ENCODE data around the gene POLDIP2. TPM values are rescaled to one million over a fixed set of nuclear protein-coding genes. Genes with fewer than 3 reads are reported as not detected.

Gene POLDIP2
- total and polyA plus RNA-seq, 7 experiments from 2014 or later, result 27.9 to 89.3 (median 31.1) TPM

- ChIA-PET POLR2A (interaction anchor here (0.7 to 2.2 kb wide), 3 partner anchors 16 to 633 kb away, joined by 3 to 8 read pairs (median 6); partner anchors contain the start of genes IFT20 and TNFAIP1), CTCF (interaction anchor here (0.7 to 1.1 kb wide), 2 partner anchors 17 to 97 kb away, joined by 3 to 4 read pairs; no protein-coding TSS in a partner anchor)
- peak; percentile 83 to 95 (median 93) for DNase-seq
- Mint-ChIP-seq H3K27me3 (no peaks in the 10 kb centered on the region), H3K4me1 (peaks cover 9 to 40% (median 21%) of the 10 kb centered on the region in 7 donors), H3K9me3 (peaks cover 0 to 1% (median 0%) of the 10 kb centered on the region in 11 donors), H3K4me3 (peak within 1 kb of the TSS; percentile 77 to 97 (median 91)), H3K36me3 (no peaks in the 10 kb centered on the region), H3K27ac (peak within 1 kb of the TSS; percentile 37 to 90 (median 80))
- no peaks in the 10 kb centered on the region for H3K9me3 ChIP-seq (ENCODE audit: control insufficient read depth in 2 of 3, low read length in 3 of 3)
- intact Hi-C loops (cut with micrococcal nuclease), result loop anchor here (1.0 to 10.0 kb wide), 11 partner anchors 16 to 634 kb away; partner anchors contain the start of genes IFT20 (in 2 of the 2), POLDIP2 (in 2 of the 2), TNFAIP1 (in 2 of the 2) and LYRM9 (in 1 of the 2)
- H3K27ac ChIP-seq (ENCODE audit: low read depth, low read length), result peak within 1 kb of the TSS; percentile 64
- ATAC-seq, result peak; percentile 99
- H3K27me3 ChIP-seq (ENCODE audit: control insufficient read depth in 2 of 2, insufficient read depth in 2 of 2, low read length in 2 of 2), result no peaks in the 10 kb centered on the region
- H3K4me1 ChIP-seq (ENCODE audit: control insufficient read depth in 2 of 2, insufficient read depth in 2 of 2, low read length in 2 of 2), result peaks cover 11 to 12% of the 10 kb centered on the region in 2 donors
- H3K4me3 ChIP-seq (ENCODE audit: low read length), result peak within 1 kb of the TSS; percentile 69
- H3K36me3 ChIP-seq (ENCODE audit: control insufficient read depth in 2 of 3, insufficient read depth in 3 of 3, low read length in 3 of 3), result no peaks in the 10 kb centered on the region
Measured at GRCh38 chr17:28318759-28319597, 38.3 kb downstream of the POLDIP2 start, which contains the start of gene TMEM97. TSS of gene TMEM97 (plus strand) at chr17:28319200. CDS start at chr17:28319240, 40 bp downstream.

GRCh38 chr17:28317966-28318758, 39.2 kb downstream of the POLDIP2 start:
- Histone ChIP-seq H3K4me1 (ENCODE audit: control insufficient read depth in 2 of 2, insufficient read depth in 2 of 2, low read length in 2 of 2) (peaks cover 11 to 12% of the 10 kb centered on the region in 2 donors), H3K9me3 (ENCODE audit: control insufficient read depth in 2 of 3, low read length in 3 of 3) (no peaks in the 10 kb centered on the region), H3K36me3 (ENCODE audit: control insufficient read depth in 2 of 3, insufficient read depth in 3 of 3, low read length in 3 of 3) (no peaks in the 10 kb centered on the region), H3K27me3 (ENCODE audit: control insufficient read depth in 2 of 2, insufficient read depth in 2 of 2, low read length in 2 of 2) (no peaks in the 10 kb centered on the region), H3K27ac (ENCODE audit: low read depth, low read length) (peak overlapping the region; percentile 23), H3K4me3 (ENCODE audit: low read length) (peak overlapping the region; percentile 69)
- DNase-seq, result peak in 1 of 9 donors; percentile 41
- intact Hi-C loops (cut with micrococcal nuclease), result loop anchor here (2.0 to 10.0 kb wide), 4 partner anchors 423 to 635 kb away; partner anchors contain the start of gene LYRM9 (in 1 of the 2)
- Mint-ChIP-seq H3K4me3 (peak overlapping the region; percentile 77 to 97 (median 91)), H3K27me3 (peaks cover 0 to 4% (median 0%) of the 10 kb centered on the region in 5 donors), H3K9me3 (peaks cover 0 to 1% (median 0%) of the 10 kb centered on the region in 11 donors), H3K27ac (peak overlapping the region in 7 of 9 donors; percentile 37 to 90 (median 82)), H3K4me1 (peaks cover 9 to 40% (median 21%) of the 10 kb centered on the region in 7 donors), H3K36me3 (no peaks in the 10 kb centered on the region)
- POLR2A ChIA-PET, result interaction anchor here (0.7 to 2.2 kb wide), 5 partner anchors 17 to 1026 kb away, joined by 3 to 6 read pairs (median 4); partner anchors contain the start of genes ALDOC, IFT20 and TNFAIP1
- ATAC-seq, result no peak
- CTCF ChIA-PET, result interaction anchor here (0.9 kb wide), 1 partner anchor 66 kb away, joined by 3 read pairs; no protein-coding TSS in a partner anchor

GRCh38 chr17:28317099-28317965, 40.0 kb downstream of the POLDIP2 start:
- Histone ChIP-seq H3K27me3 (ENCODE audit: control insufficient read depth in 2 of 2, insufficient read depth in 2 of 2, low read length in 2 of 2) (no peaks in the 10 kb centered on the region), H3K4me1 (ENCODE audit: control insufficient read depth in 2 of 2, insufficient read depth in 2 of 2, low read length in 2 of 2) (peaks cover 11 to 12% of the 10 kb centered on the region in 2 donors), H3K4me3 (ENCODE audit: low read length) (no peak overlapping the region), H3K27ac (ENCODE audit: low read depth, low read length) (no peak overlapping the region), H3K36me3 (ENCODE audit: control insufficient read depth in 2 of 3, insufficient read depth in 3 of 3, low read length in 3 of 3) (no peaks in the 10 kb centered on the region), H3K9me3 (ENCODE audit: control insufficient read depth in 2 of 3, low read length in 3 of 3) (no peaks in the 10 kb centered on the region)
- ATAC-seq (no peak), DNase-seq (no peak)
- intact Hi-C loops (cut with micrococcal nuclease), result loop anchor here (5.0 to 10.0 kb wide), 2 partner anchors 423 to 510 kb away; partner anchors contain the start of gene LYRM9 (in 1 of the 2)
- H3K36me3 Mint-ChIP-seq, result no peaks in the 10 kb centered on the region
- peak overlapping the region in 2 of 9 donors; percentile 46 to 59 for H3K27ac Mint-ChIP-seq
- ChIA-PET CTCF (interaction anchor here (0.9 kb wide), 1 partner anchor 65 kb away, joined by 3 read pairs; no protein-coding TSS in a partner anchor), POLR2A (interaction anchor here (0.6 to 2.2 kb wide), 3 partner anchors 11 to 68 kb away, joined by 3 to 6 read pairs (median 4); partner anchors contain the start of genes IFT20 and TNFAIP1)
- H3K4me1 Mint-ChIP-seq, result peaks cover 9 to 33% (median 21%) of the 10 kb centered on the region in 7 donors
- H3K9me3 Mint-ChIP-seq, result peaks cover 0 to 1% (median 0%) of the 10 kb centered on the region in 11 donors
- peak overlapping the region; percentile 77 to 97 (median 91) for H3K4me3 Mint-ChIP-seq
- peaks cover 0 to 6% (median 0%) of the 10 kb centered on the region in 5 donors for H3K27me3 Mint-ChIP-seq

GRCh38 chr17:28315846-28316705, 41.3 kb downstream of the POLDIP2 start:
- intact Hi-C loops (cut with micrococcal nuclease), result loop anchor here (5.0 to 10.0 kb wide), 2 partner anchors 421 to 509 kb away; partner anchors contain the start of gene LYRM9 (in 1 of the 2)
- ATAC-seq (no peak), DNase-seq (no peak)
- CTCF ChIA-PET, result no interaction called here
- peaks cover 11 to 12% of the 10 kb centered on the region in 2 donors for H3K4me1 ChIP-seq (ENCODE audit: control insufficient read depth in 2 of 2, insufficient read depth in 2 of 2, low read length in 2 of 2)
- H3K27me3 ChIP-seq (ENCODE audit: control insufficient read depth in 2 of 2, insufficient read depth in 2 of 2, low read length in 2 of 2), result no peaks in the 10 kb centered on the region
- POLR2A ChIA-PET, result interaction anchor here (2.6 kb wide), 1 partner anchor 19 kb away, joined by 7 read pairs; the partner anchor contains the start of genes IFT20 and TNFAIP1
- peak overlapping the region in 1 of 10 donors; percentile 11 for H3K4me3 Mint-ChIP-seq
- H3K27ac ChIP-seq (ENCODE audit: low read depth, low read length), result no peak overlapping the region
- peaks cover 9 to 25% (median 21%) of the 10 kb centered on the region in 7 donors for H3K4me1 Mint-ChIP-seq
- peaks cover 0 to 6% (median 0%) of the 10 kb centered on the region in 5 donors for H3K27me3 Mint-ChIP-seq
- no peak overlapping the region for H3K4me3 ChIP-seq (ENCODE audit: low read length)
- H3K36me3 ChIP-seq (ENCODE audit: control insufficient read depth in 2 of 3, insufficient read depth in 3 of 3, low read length in 3 of 3), result no peaks in the 10 kb centered on the region
- no peaks in the 10 kb centered on the region for H3K36me3 Mint-ChIP-seq
- peaks cover 0 to 1% (median 0%) of the 10 kb centered on the region in 11 donors for H3K9me3 Mint-ChIP-seq
- no peaks in the 10 kb centered on the region for H3K9me3 ChIP-seq (ENCODE audit: control insufficient read depth in 2 of 3, low read length in 3 of 3)
- no peak overlapping the region for H3K27ac Mint-ChIP-seq

- no peak overlapping the region for H3K27ac ChIP-seq (ENCODE audit: low read depth, low read length)
- no peaks in the 10 kb centered on the region for H3K9me3 ChIP-seq (ENCODE audit: control insufficient read depth in 2 of 3, low read length in 3 of 3)
- peaks cover 0 to 12% (median 0%) of the 10 kb centered on the region in 5 donors for H3K27me3 Mint-ChIP-seq
- H3K4me3 Mint-ChIP-seq, result no peak overlapping the region
- H3K36me3 Mint-ChIP-seq, result peaks cover 0 to 4% (median 0%) of the 10 kb centered on the region in 5 donors
- ChIA-PET POLR2A (interaction anchor here (2.6 kb wide), 1 partner anchor 21 kb away, joined by 7 read pairs; the partner anchor contains the start of genes IFT20 and TNFAIP1), CTCF (no interaction called here)
- no peak overlapping the region for H3K27ac Mint-ChIP-seq
- peaks cover 5 to 8% of the 10 kb centered on the region in 2 donors for H3K4me1 ChIP-seq (ENCODE audit: control insufficient read depth in 2 of 2, insufficient read depth in 2 of 2, low read length in 2 of 2)
- H3K27me3 ChIP-seq (ENCODE audit: control insufficient read depth in 2 of 2, insufficient read depth in 2 of 2, low read length in 2 of 2), result no peaks in the 10 kb centered on the region
- DNase-seq (no peak), ATAC-seq (no peak)
- no peak overlapping the region for H3K4me3 ChIP-seq (ENCODE audit: low read length)
- H3K36me3 ChIP-seq (ENCODE audit: control insufficient read depth in 2 of 3, insufficient read depth in 3 of 3, low read length in 3 of 3), result no peaks in the 10 kb centered on the region
- intact Hi-C loops (cut with micrococcal nuclease), result loop anchor here in 1 of 2 donors (10.0 kb wide), 1 partner anchor 419 kb away; the partner anchor contains the start of gene LYRM9
- H3K4me1 Mint-ChIP-seq, result peaks cover 5 to 10% (median 7%) of the 10 kb centered on the region in 7 donors
- H3K9me3 Mint-ChIP-seq, result peaks cover 0 to 1% (median 0%) of the 10 kb centered on the region in 11 donors
Measured at GRCh38 chr17:28313841-28314240, 43.5 kb downstream of the POLDIP2 start.
